GM23338 (cell line): ENCODE measurements around the gene ELANE.

Experiments used
- CREB1 ChIP-seq: fragments of 250-450 bp; sonication (Bioruptor Pico); IDR thresholded peaks from 2 replicates; pipeline ENCODE4 v1.5.0; 2020; ENCODE audit warnings: low read depth, mild to moderate bottlenecking, moderate library complexity
- CTCF ChIP-seq, 2 experiments: fragments of 200-600 bp in 1 of 2; sonication (generic) in 1 of 2; conservative IDR thresholded peaks; 2 replicates each; pipeline versions ENCODE4 v1.5.1 to v1.6.1; 2016 to 2017; ENCODE audit warnings: antibody characterized with exemption in 2 of 2, low read depth in 2 of 2, mild to moderate bottlenecking in 2 of 2, moderate library complexity in 1 of 2
- ETS1 ChIP-seq: IDR thresholded peaks from 2 replicates; pipeline ENCODE4 v1.6.1; 2016; ENCODE audit warnings: antibody characterized with exemption
- EZH2 ChIP-seq: fragments of 200-600 bp; sonication (generic); IDR thresholded peaks from one replicate; pipeline ENCODE4 v1.8.0; 2017; ENCODE audit warnings: antibody characterized with exemption, mild to moderate bottlenecking, low read depth; ENCODE audit not compliant: unreplicated experiment
- EZH2phosphoT487 ChIP-seq: fragments of 200-600 bp; sonication (generic); IDR thresholded peaks from one replicate; pipeline ENCODE4 v1.8.1; 2018; ENCODE audit warnings: antibody characterized with exemption; ENCODE audit not compliant: unreplicated experiment
- JUNB ChIP-seq: IDR thresholded peaks from one replicate; pipeline ENCODE4 v1.6.1; 2016; ENCODE audit warnings: antibody characterized with exemption; ENCODE audit not compliant: unreplicated experiment
- NANOG ChIP-seq: IDR thresholded peaks from 2 replicates; pipeline ENCODE4 v1.6.1; 2016; ENCODE audit warnings: antibody characterized with exemption, borderline replicate concordance
- POLR2AphosphoS5 ChIP-seq: IDR thresholded peaks from 2 replicates; pipeline ENCODE4 v1.6.1; 2016; ENCODE audit warnings: antibody characterized with exemption, low read depth
- REST ChIP-seq: IDR thresholded peaks from one replicate; pipeline ENCODE4 v1.6.1; 2018; ENCODE audit warnings: antibody characterized with exemption; ENCODE audit not compliant: unreplicated experiment
- STAT1 ChIP-seq: IDR thresholded peaks from one replicate; pipeline ENCODE4 v1.6.1; 2016; ENCODE audit warnings: antibody characterized with exemption; ENCODE audit not compliant: unreplicated experiment
- ZNF114 ChIP-seq: fragments of 250-450 bp; sonication (Bioruptor Pico); IDR thresholded peaks from 2 replicates; pipeline ENCODE4 v1.5.0; 2020; ENCODE audit warnings: mild to moderate bottlenecking, moderate library complexity
- ZNF331 ChIP-seq: fragments of 250-450 bp; sonication (Bioruptor Pico); IDR thresholded peaks from 2 replicates; pipeline ENCODE4 v1.5.0; 2020; ENCODE audit warnings: low read depth, mild to moderate bottlenecking, moderate library complexity

GRCh38 chr19:823565-824121 lies 28.5 kb upstream of the ELANE start:
- TF ChIP-seq CTCF (conservative IDR thresholded peaks at IDR 0.05; ENCODE audit: low read depth in 2 of 2) (no peak), POLR2AphosphoS5 (no peak), CREB1 (CRISPR knock-in tag) (no peak), EZH2 (no peak), REST (no peak), ETS1 (no peak), JUNB (no peak), EZH2phosphoT487 (no peak), STAT1 (no peak), NANOG (no peak), ZNF331 (CRISPR knock-in tag) (no peak), ZNF114 (CRISPR knock-in tag) (no peak)
